Left renal cortex interstitium (tissue), 4 donors: ENCODE measurements around the gene RPRD2. TPM values are rescaled to one million over a fixed set of nuclear protein-coding genes. Genes with fewer than 3 reads are reported as not detected.

Experiments used
- DNase-seq, 4 donors: peaks; one replicate each; pipeline ENCODE4 v3.0.0-alpha.2; 2013; ENCODE audit warnings: low read depth in 4 of 4, low spot score in 2 of 4, missing footprints in 1 of 4
- polyA plus RNA-seq, 4 donors: library from polyadenylated mRNA; unstranded; fragments of 120-200 nt; gene quantifications; one replicate each; pipeline ENCODE4 v1.2.1, GENCODE V29; 2013; ENCODE audit not compliant: insufficient read length in 4 of 4

The RPRD2 gene
- polyA plus RNA-seq, 4 donors, result 45.8 to 56.0 (median 50.1) TPM

DNA sequence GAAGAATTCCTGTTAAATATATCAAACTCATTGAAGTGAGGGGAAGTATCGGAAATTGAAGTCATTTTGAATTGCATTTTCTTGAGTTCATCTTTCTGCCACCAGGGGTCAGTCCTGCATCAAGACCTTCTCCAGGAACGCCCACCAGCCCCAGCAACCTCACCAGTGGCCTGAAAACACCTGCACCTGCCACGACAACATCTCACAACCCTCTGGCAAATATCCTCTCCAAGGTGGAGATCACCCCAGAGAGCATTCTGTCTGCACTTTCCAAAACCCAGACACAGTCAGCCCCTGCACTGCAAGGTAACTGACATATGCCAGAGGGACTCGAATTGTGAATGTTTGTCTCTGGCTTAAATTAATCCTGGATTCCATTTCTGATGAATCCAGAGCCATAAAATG lies 100.5 kb downstream of the RPRD2 start:
- no peak for DNase-seq

- DNase-seq, result no peak
These were observed 103.0 kb downstream of the RPRD2 start for GRCh38 chr1:150466964-150467363.

- no peak for DNase-seq
These were observed 105.3 kb downstream of the RPRD2 start for GRCh38 chr1:150469291-150469690.

DNA sequence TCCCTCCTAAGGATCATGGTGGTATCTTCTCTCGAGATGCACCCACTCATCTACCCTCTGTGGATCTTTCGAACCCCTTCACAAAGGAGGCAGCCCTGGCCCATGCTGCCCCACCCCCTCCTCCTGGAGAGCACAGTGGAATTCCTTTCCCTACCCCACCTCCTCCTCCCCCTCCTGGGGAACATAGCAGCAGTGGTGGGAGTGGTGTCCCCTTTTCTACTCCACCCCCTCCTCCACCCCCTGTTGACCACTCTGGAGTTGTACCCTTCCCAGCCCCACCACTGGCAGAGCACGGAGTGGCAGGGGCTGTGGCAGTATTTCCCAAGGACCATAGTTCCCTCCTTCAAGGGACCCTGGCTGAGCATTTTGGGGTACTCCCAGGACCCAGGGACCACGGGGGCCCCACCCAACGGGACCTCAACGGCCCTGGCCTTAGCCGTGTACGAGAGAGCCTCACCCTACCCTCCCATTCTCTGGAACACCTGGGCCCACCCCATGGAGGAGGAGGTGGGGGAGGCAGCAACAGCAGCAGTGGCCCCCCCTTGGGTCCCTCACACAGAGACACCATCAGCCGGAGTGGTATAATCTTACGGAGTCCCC lies 108.8 kb downstream of the RPRD2 start:
- no peak for DNase-seq

DNA sequence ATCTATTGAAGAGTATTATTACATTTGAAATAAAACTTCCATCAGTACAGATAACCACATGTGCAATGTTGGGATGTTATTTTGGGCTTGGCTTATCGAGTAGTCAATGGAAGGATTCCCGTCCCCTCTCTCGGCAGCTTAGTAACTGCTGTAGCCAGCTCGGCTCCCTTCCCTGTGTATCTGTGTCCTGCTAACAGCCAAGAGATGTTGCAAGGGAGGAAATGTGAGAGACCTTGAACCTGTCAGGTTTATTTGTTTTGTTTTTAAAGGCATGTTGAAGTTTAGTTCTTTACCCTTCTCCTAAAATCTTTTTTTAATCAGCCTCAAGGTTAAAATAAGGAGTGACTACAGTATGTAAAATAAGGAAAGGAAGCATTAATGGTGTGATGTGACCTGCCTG lies 109.7 kb downstream of the RPRD2 start:
- no peak for DNase-seq

DNA sequence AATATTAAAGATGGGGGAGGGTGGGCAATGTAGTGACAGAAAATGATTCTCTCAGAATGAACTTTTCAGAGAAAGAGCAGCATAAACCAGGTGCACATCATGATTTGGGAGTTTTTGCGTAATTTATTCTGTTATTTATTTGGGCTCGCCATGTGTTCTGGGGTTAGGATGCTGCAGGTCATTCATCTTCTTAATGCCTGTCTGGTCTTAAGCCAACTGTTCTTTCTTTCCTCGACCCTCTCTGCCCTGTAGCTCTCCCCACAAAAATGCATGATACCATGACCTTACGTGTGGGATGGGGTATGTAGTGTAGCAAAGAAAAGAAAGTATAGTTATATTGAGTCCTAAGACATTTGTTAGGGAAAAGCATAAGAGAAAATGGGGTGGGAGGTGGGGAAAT lies 110.9 kb downstream of the RPRD2 start:
- DNase-seq, result no peak

DNA sequence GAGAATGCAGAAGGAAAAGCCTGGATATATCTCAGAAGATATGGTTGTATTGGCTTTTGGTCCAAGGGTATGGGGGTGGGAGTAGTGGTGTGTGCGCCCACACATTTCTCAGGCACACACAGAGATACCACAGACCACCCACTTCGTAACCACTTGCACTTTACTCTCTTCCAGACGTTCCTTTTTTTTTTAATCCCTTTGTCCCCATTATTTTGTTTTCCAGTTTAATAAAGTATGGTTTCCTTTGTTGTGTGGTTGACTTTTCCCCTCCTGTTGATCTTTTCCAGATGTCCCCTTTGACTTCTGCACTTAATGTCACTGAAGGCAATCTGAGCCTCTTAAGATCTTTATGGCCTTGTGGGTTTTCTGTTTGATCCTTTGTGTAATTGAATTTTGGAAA lies 112.8 kb downstream of the RPRD2 start:
- no peak for DNase-seq

DNA sequence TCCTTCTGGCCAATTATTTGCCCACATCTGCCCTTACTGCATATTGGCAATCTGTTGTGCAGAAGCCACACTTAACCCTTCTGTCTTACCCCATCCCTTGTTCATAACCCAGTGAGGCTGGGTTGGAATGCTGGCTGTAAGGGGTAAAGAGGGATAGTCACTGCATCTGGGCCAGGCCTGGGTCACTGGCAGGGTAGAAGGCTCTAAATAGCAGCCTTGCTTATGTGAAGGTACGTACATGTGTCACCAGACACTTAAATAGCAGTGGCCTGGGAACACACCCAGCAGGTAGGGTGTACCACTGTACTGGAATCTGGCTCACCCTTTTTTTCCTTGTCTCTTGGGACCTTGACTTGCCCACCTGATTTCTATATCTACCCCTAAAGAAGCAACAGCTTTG lies 113.4 kb downstream of the RPRD2 start:
- no peak for DNase-seq

DNA sequence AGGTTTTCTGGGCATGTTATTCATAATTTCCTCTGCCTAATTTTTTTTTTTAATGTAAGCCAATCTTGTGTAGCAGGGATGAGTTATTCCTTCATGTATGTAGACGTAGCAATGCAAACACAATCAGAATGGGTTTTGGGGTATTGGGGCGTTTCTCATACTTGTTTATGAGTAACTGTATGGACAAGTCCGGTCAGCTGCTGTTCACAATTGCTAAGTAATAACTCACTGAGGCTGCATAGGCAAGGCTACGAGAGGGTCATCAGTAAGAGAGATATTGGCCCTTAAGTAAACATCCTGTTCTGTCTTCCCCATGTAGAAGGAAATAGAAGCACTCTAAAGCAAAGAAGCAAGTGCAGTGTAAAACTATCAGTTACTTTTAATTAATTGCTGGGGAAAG lies 113.8 kb downstream of the RPRD2 start:
- DNase-seq, result no peak

DNA sequence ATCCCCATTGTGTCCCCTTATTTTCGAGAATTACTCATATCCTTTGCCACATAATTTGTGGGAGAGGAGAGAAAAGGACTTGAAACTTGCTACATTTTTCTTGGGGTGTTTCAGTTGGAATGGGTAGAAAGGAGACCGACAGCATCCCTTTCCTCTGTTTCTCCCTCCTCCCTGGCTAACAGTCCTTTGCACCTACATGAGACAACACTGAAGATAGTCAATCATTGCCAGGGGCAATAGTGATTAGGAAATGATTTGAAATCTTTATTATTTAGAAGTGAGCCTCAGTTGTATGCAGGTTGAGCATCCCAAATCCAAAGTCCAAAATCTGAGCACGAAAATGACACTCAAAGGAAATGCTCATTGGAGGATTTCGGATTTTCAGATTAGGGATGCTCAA lies 115.4 kb downstream of the RPRD2 start:
- DNase-seq, result no peak

GRCh38 chr1:150479927-150480352 lies 116.0 kb downstream of the RPRD2 start:
- no peak for DNase-seq

DNA sequence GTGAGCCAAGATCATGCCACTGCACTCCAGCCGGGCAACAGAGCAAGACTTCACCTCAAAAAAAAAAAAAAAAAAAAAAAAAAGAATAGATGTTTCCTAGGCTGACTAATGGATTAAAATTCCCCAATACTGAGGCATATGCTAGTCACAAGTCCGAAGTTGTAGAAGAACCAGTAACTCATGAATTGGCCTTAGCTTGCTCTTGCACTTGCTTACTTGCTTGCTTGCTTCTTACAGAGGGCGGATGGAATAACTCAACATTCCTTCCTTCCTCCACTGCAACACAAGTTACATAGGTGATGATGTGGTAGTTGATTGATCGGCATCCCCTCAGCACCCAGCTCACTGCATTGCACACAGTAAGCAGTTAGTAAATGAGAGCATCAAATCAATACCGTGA lies 120.5 kb downstream of the RPRD2 start:
- DNase-seq, result no peak

DNA sequence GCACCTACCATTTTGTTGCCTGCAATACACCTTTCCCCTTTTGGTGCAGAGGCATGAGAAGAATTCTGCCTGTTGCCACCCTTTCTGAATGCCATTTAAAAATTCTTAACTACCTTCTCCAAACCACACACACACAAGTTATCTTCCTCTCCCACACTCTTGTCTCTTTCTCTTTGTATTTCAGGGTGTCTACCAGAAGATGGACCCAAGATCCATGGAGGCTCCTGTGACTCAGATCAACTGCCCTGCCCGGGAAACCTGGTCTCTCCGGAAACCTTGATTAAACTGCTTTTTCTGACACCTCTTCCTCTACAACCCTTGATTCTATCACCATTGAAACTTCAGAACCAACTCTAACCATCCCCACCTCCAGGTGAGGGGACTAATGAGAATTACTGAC lies 120.9 kb downstream of the RPRD2 start:
- no peak for DNase-seq

GRCh38 chr1:150486966-150487762 lies 123.2 kb downstream of the RPRD2 start, which contains the start of gene TARS2:
TARS2 (plus strand) TSS chr1:150487419; CDS start chr1:150487451, 32 bp downstream.
- peak; percentile 94 to 96 (median 95) for DNase-seq

GRCh38 chr1:150487763-150488115 lies 123.8 kb downstream of the RPRD2 start:
- DNase-seq, result no peak

GRCh38 chr1:150493175-150493574 lies 129.2 kb downstream of the RPRD2 start:
- no peak for DNase-seq

DNA sequence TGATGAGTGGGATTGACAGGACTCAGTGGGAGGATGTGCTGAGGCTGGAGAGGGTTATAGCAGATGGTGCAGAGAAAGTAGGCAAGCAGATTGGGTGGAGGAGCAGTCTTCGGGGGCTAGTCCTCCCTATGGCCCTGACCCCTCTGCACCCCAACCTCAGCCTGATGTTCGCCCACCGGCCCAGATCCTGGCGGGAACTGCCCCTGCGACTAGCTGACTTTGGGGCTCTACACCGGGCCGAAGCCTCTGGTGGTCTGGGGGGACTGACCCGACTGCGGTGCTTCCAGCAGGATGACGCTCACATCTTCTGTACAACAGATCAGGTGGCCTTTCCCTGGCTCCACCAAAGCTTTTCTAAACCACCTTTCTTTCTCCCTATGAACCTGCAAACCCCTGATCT lies 134.4 kb downstream of the RPRD2 start:
- no peak for DNase-seq

- no peak for DNase-seq
These were observed 141.5 kb downstream of the RPRD2 start for GRCh38 chr1:150505431-150505830.

GRCh38 chr1:150507912-150508864 lies 144.2 kb downstream of the RPRD2 start, which contains the start of gene ECM1:
ECM1 (plus strand) TSS chr1:150508109; CDS start chr1:150508210, 101 bp downstream.
- no peak for DNase-seq

- DNase-seq, result no peak
These were observed 145.0 kb downstream of the RPRD2 start for GRCh38 chr1:150508982-150509381.

GRCh38 chr1:150511551-150511950 lies 147.6 kb downstream of the RPRD2 start:
- no peak for DNase-seq
